GM12872 (cell line): ENCODE data around the gene KIAA1755.

Source experiments
- TF ChIP-seq, protein P1 (sequence below): IDR thresholded peaks from 3 replicates; pipeline ENCODE4 v1.5.1; 2011; ENCODE audit warnings: low read depth, mild to moderate bottlenecking, low read length, moderate library complexity; ENCODE audit not compliant: insufficient read depth

Gene KIAA1755

DNA sequence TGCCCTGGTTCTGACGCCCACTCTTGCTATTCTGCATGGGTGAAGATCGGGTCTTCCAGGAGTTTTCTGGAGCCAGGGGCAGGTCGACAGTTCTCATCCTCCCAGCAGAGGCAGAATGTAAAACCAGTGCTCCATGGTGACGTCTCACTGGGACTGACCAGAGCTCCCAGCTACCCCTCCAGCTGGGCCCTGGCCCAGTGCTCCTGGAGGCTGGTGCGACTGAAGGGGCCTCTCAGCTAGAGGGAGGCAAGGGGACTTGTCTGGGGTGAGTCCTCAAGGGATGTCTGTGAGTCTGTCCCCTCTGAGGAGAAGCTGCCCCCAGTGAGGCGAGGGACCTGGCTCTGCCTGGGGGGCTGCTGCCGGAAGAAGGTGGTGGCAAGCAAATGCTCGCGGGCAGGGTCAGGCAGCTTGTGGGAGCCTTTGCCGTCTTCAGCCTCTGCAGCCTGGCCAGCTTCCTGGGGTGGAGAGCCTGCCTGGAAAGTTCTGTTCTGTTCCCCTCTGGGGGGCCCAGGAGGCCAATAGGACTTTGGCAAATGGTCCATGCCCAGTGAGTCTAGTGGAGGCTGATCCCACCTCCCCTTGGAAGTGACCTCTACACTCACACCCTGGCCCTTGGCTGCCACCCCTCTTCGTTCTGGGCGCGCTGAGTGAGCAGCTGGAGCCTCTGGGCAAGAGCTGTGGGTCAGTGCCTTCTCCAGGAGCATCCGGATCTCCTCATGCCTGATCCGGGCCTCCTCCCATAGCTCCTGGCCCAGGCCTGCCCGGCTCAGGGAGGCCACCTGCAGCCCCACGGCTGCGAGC is 47.5 kb downstream of the KIAA1755 start:
- TF ChIP-seq, protein P1, sequence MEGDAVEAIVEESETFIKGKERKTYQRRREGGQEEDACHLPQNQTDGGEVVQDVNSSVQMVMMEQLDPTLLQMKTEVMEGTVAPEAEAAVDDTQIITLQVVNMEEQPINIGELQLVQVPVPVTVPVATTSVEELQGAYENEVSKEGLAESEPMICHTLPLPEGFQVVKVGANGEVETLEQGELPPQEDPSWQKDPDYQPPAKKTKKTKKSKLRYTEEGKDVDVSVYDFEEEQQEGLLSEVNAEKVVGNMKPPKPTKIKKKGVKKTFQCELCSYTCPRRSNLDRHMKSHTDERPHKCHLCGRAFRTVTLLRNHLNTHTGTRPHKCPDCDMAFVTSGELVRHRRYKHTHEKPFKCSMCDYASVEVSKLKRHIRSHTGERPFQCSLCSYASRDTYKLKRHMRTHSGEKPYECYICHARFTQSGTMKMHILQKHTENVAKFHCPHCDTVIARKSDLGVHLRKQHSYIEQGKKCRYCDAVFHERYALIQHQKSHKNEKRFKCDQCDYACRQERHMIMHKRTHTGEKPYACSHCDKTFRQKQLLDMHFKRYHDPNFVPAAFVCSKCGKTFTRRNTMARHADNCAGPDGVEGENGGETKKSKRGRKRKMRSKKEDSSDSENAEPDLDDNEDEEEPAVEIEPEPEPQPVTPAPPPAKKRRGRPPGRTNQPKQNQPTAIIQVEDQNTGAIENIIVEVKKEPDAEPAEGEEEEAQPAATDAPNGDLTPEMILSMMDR: no peak

DNA sequence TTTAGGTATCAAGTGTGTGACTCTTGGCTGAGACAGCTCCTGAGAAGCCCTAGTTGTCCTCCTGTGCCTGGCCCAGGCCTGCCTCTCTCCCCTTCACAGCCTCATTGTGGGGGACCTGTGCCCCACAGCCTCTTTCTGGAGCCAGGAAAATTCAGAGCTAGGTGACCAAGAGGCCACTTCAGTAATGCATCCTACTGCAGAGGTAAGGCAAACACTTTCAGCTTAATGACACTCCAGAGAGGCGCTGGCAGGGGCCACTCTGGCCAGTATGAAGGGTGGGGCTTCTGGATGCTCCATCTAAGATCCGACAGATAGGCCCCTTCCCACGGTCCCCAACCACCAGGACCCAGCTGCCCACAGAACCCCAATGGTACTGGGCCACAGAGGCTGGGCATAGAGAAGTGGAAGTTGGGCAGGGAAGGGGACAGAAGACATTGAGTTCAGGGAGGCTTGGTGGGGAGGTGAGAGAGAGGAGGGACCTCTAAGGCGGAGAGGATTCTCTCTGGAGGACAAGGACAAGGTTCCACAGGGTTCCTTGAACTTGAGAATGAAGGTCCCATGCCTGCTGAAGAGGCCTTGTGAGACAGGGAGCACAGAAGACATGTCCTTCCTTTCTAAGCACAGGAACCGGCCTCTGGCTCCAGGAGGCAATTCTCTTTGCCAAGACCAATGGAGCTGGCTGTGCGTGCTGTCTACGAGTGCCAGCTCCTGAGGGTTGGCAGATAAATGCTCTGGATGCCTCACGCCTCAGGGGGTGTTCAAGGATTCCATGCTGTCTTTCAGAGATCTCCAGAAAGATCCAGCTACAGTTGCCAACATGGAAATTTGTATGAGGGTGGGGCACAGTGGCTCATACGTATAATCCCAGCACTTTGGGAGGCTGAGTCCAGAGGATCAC is 49.1 kb downstream of the KIAA1755 start:
- TF ChIP-seq, protein P1: no peak

DNA sequence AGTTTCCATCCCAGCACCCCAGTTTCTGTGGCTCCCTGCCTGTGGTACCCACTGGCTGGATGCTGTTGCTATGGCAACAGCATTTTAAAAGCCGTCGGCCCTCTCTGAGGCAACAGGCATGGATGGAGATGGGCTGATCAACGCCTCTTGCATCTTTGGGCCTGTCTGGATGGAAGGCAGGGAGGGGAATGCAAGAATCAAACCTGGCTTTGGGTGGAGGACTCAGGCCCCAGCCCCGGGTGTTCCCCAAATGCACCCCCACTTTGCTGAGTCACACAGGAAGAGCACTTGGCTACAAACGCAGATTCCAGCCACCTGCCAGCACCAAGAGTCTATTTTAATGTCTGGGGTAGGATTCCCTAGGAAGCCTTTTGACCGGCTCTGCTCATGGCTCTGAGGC is 49.8 kb downstream of the KIAA1755 start:
- TF ChIP-seq, protein P1: no peak

DNA sequence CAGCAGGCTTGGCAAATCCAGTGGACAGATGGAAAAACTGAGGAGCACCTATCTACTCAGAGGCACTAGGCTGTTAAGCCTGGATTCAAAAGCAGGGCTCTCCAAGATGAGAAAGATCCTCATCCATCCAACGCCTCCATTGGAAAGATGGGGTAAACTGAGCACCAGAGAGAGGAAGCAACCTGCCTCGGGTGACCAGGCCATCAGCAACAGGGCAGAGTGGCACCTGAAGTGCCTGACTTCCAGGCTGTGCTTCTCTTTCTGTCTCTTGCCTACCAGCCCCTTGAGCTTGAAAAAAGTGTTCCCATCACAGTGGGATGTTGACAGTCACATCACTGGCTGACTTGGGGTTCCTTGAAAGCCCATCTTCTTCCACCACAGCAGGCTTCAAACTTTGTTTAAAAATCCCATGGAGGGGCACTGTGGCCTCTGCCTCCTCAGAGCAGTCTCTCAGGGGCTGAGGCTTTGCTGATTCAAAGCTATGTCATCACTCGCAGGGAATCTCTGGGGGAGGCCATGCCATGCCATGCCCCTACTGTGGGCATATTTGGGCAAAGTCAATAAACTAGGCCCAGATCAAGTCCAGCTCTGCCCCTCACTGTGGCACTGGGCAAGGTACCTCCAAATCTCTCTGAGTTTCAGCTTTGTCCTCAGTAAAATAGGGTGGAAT is 50.7 kb downstream of the KIAA1755 start:
- TF ChIP-seq, protein P1: no peak

DNA sequence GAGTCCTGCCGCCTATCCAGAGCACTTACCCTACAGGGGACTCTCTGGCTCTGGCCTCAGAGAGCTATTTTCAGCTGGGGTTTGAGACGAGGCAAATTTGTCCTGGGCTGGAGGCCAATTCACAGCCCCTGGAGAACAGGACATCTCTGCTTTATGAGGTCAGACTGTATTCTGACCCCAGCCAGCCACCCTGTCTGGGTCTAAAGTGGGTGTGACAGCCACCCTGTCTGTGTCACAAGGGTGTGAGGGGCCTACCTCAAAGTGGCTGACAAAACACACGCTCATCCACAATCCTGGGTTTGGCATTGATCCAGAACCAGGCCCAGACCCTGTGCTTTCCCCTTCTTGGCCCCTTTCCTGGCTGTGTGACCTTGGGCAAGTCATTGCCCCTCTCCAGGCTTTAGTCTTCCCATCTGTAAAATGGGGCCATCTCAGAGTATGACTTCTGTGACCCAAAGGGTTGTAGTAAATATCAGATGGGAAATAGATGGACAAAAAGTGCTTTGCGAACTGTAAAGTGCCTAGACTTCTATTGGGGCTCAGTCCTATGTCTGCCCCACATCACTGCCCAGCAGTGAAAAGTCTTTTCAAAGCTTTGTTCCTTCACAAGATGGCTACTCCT is 51.4 kb downstream of the KIAA1755 start:
- TF ChIP-seq, protein P1: no peak

DNA sequence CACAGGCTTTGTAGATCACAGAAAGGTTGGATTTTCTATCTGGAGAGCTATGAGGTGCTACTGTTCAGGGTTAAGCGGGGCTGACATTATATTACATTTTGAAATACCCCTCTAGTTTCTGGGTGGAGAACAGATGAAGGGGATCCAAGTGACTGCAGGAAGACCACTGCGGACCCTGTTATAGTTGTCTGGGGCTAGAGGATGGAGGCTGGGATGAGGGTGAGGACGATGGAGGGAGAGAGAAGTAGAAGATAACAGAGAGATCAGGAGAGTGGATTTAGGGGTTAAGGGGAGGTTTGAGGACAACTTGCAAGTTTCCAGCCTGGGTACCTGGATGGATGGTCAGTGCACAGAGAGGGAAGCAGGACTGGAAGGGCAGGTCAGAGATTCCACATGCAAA is 52.0 kb downstream of the KIAA1755 start:
- TF ChIP-seq, protein P1: no peak
